Liver (tissue), 9 donors: Measurements from ENCODE around the gene DLK2. TPM values are rescaled to one million over a fixed set of nuclear protein-coding genes. Genes with fewer than 3 reads are reported as not detected.

ENCODE experiments used
- DNase-seq: peaks from one replicate; pipeline ENCODE4 v3.0.0-alpha.2; 2017; ENCODE audit warnings: low spot score
- H3K27ac ChIP-seq, 2 donors: one replicate each; pipeline ENCODE4 v1.7.0; 2013; ENCODE audit warnings: inconsistent platforms in 2 of 2, low read length in 2 of 2, control low read depth in 1 of 2, low read depth in 1 of 2, mild to moderate bottlenecking in 1 of 2
- H3K27me3 ChIP-seq, 4 donors: one replicate each; pipeline versions ENCODE4 v1.6.1 to v1.7.0; 2013; ENCODE audit warnings: low read length in 3 of 4, inconsistent platforms in 1 of 4, mild to moderate bottlenecking in 1 of 4, moderate library complexity in 1 of 4; ENCODE audit not compliant: control insufficient read depth in 4 of 4, insufficient read depth in 4 of 4
- H3K36me3 ChIP-seq, 4 donors: one replicate each; pipeline versions ENCODE4 v1.6.1 to v1.7.0; 2013; ENCODE audit warnings: low read length in 3 of 4, mild to moderate bottlenecking in 3 of 4, low read depth in 1 of 4, moderate library complexity in 1 of 4; ENCODE audit not compliant: control insufficient read depth in 4 of 4, insufficient read depth in 3 of 4
- H3K4me1 ChIP-seq, 4 donors: one replicate each; pipeline versions ENCODE4 v1.6.1 to v1.7.0; 2013; ENCODE audit warnings: low read length in 3 of 4, mild to moderate bottlenecking in 3 of 4, moderate library complexity in 1 of 4; ENCODE audit not compliant: control insufficient read depth in 4 of 4, insufficient read depth in 4 of 4
- H3K4me3 ChIP-seq, 3 donors: one replicate each; pipeline versions ENCODE4 v1.6.1 to v1.7.0; 2013; ENCODE audit warnings: low read length in 3 of 3, control low read depth in 1 of 3, low read depth in 1 of 3, mild to moderate bottlenecking in 1 of 3
- H3K9ac ChIP-seq, 2 donors: one replicate each; pipeline ENCODE4 v1.7.0; 2013; ENCODE audit warnings: low read length in 2 of 2, mild to moderate bottlenecking in 2 of 2, moderate library complexity in 2 of 2, control low read depth in 1 of 2, low read depth in 1 of 2
- H3K9me3 ChIP-seq, 4 donors: one replicate each; pipeline versions ENCODE4 v1.6.1 to v1.7.0; 2013; ENCODE audit warnings: low read length in 3 of 4; ENCODE audit not compliant: control insufficient read depth in 4 of 4
- ATF3 ChIP-seq: IDR thresholded peaks from 2 replicates; pipeline ENCODE4 v1.6.1; 2016; ENCODE audit warnings: antibody characterized with exemption
- CTCF ChIP-seq: fragments of 150-350 bp; IDR thresholded peaks from 2 replicates; pipeline ENCODE4 v1.5.1; 2017; ENCODE audit warnings: improper control_type of control experiment, low read depth, low read length; ENCODE audit not compliant: missing input control
- EGR1 ChIP-seq, 2 donors: IDR thresholded peaks; 2 replicates each; pipeline ENCODE4 v1.6.1; 2016 to 2018; ENCODE audit warnings: antibody characterized with exemption in 2 of 2, low read depth in 2 of 2
- FOXA1 ChIP-seq: IDR thresholded peaks from 2 replicates; pipeline ENCODE4 v1.6.1; 2016; ENCODE audit warnings: antibody characterized with exemption
- HNF4A ChIP-seq, 2 donors: conservative IDR thresholded peaks; 2 replicates each; pipeline ENCODE4 v1.6.1; 2016; ENCODE audit warnings: antibody characterized with exemption in 2 of 2, mild to moderate bottlenecking in 2 of 2
- HNF4G ChIP-seq: IDR thresholded peaks from 2 replicates; pipeline ENCODE4 v1.6.1; 2016; ENCODE audit warnings: antibody characterized with exemption
- JUND ChIP-seq, 2 donors: IDR thresholded peaks; 2 replicates each; pipeline ENCODE4 v1.6.1; 2016; ENCODE audit warnings: antibody characterized with exemption in 2 of 2
- MAX ChIP-seq: IDR thresholded peaks from 2 replicates; pipeline ENCODE4 v1.6.1; 2016; ENCODE audit warnings: antibody characterized with exemption
- NR2F2 ChIP-seq: IDR thresholded peaks from 2 replicates; pipeline ENCODE4 v1.6.1; 2016; ENCODE audit warnings: antibody characterized with exemption
- RAD21 ChIP-seq, 2 donors: IDR thresholded peaks; 2 replicates each; pipeline ENCODE4 v1.6.1; 2016; ENCODE audit warnings: antibody characterized with exemption in 2 of 2, mild to moderate bottlenecking in 2 of 2
- REST ChIP-seq: IDR thresholded peaks from 2 replicates; pipeline ENCODE4 v1.6.1; 2016; ENCODE audit warnings: antibody characterized with exemption, mild to moderate bottlenecking
- RXRA ChIP-seq, 2 donors: IDR thresholded peaks; 2 replicates each; pipeline ENCODE4 v1.6.1; 2017 to 2018; ENCODE audit warnings: antibody characterized with exemption in 2 of 2, mild to moderate bottlenecking in 1 of 2
- SP1 ChIP-seq: IDR thresholded peaks from 2 replicates; pipeline ENCODE4 v1.6.1; 2018; ENCODE audit warnings: antibody characterized with exemption, mild to moderate bottlenecking
- YY1 ChIP-seq: IDR thresholded peaks from 2 replicates; pipeline ENCODE4 v1.6.1; 2016; ENCODE audit warnings: antibody characterized with exemption, mild to moderate bottlenecking
- ZBTB33 ChIP-seq: IDR thresholded peaks from 2 replicates; pipeline ENCODE4 v1.6.1; 2016; ENCODE audit warnings: antibody characterized with exemption
- WGBS: extraction: QIAGEN DNeasy Blood & Tissue Kit; methylation state at CpG from one replicate; pipeline ENCODE4 v1.1.7; 2013; 5-methylcytosine and 5-hydroxymethylcytosine counted together
- polyA plus RNA-seq, 2 donors: library from polyadenylated mRNA; stranded (reverse) in 1 of 2; unstranded in 1 of 2; fragments of 200-250 nt in 1 of 2; fragments of >200 nt in 1 of 2; fragmentation: Nextera tagmentation in 1 of 2; extraction: Ambion mirVana in 1 of 2; gene quantifications; one replicate each; pipeline versions ENCODE4 v1.2.1 to v1.2.3, GENCODE V29; 2013 to 2015
- total RNA-seq, 2 donors: library from RNA; depleted of rRNA; stranded (reverse); fragments of >200 nt; gene quantifications; one replicate each; pipeline ENCODE4 v1.2.3, GENCODE V29; 2014
- donor health status: healthy.
- donor health status: healthy.
- donor health status: healthy.
- donor health status: healthy.
- donor health status: healthy.

Gene DLK2
- total and polyA plus RNA-seq, 4 donors = 0.08 to 1.0 (median 0.08) TPM; not detected in 1

GRCh38 chr6:43442935-43443334 lies 12.4 kb downstream of the DLK2 start (continued):
- TF ChIP-seq MAX = no peak

- peaks cover 1 to 30% (median 6%) of the 10 kb centered on the region in 4 donors for H3K36me3 ChIP-seq
- TF ChIP-seq SP1 (no peak), HNF4A (conservative IDR thresholded peaks at IDR 0.05) (no peak), EGR1 (IDR thresholded peaks at IDR 0.05; ENCODE audit: low read depth in 2 of 2) (no peak), HNF4G (no peak), YY1 (no peak), ATF3 (no peak), REST (no peak), MAX (no peak), JUND (IDR thresholded peaks at IDR 0.05) (no peak)
- no peak for DNase-seq
- H3K9ac ChIP-seq = no peak overlapping the region
- H3K9me3 ChIP-seq = no peaks in the 10 kb centered on the region
- H3K27ac ChIP-seq = no peak overlapping the region
- no peaks in the 10 kb centered on the region for H3K27me3 ChIP-seq
- H3K4me3 ChIP-seq = no peak overlapping the region
- 73% methylated on average over 4 of the region's 4 CpGs for WGBS
- peaks cover 0 to 8% (median 0%) of the 10 kb centered on the region in 4 donors for H3K4me1 ChIP-seq
These were observed 17.6 kb downstream of the DLK2 start for GRCh38 chr6:43437700-43438099.

GRCh38 chr6:43436577-43437282 lies 18.6 kb downstream of the DLK2 start:
- H3K27ac ChIP-seq = no peak overlapping the region
- WGBS = 58% methylated on average over 5 of the region's 5 CpGs
- TF ChIP-seq NR2F2 (peak; percentile 54), FOXA1 (no peak), ZBTB33 (no peak), HNF4A (conservative IDR thresholded peaks at IDR 0.05) (peak; percentile 51 to 74), MAX (no peak), EGR1 (IDR thresholded peaks at IDR 0.05; ENCODE audit: low read depth in 2 of 2) (no peak), ATF3 (no peak), RXRA (IDR thresholded peaks at IDR 0.05) (peak; percentile 94 to 97), REST (no peak), JUND (IDR thresholded peaks at IDR 0.05) (peak; percentile 70 to 88), CTCF (no peak), SP1 (peak; percentile 75), RAD21 (IDR thresholded peaks at IDR 0.05) (no peak)
- DNase-seq = no peak
- peaks cover 0 to 25% (median 6%) of the 10 kb centered on the region in 4 donors for H3K36me3 ChIP-seq
- no peak overlapping the region for H3K4me3 ChIP-seq
- H3K27me3 ChIP-seq = no peaks in the 10 kb centered on the region
- no peak overlapping the region for H3K9ac ChIP-seq
- no peaks in the 10 kb centered on the region for H3K9me3 ChIP-seq
- H3K4me1 ChIP-seq = peaks cover 0 to 8% (median 0%) of the 10 kb centered on the region in 4 donors
